GM12878 (cell line): Measurements from ENCODE around the gene ASCL4. TPM values are rescaled to one million over a fixed set of nuclear protein-coding genes. Genes with fewer than 3 reads are reported as not detected.
A peak's percentile ranks its signal among the peaks of the same experiment; 100 is the strongest.

Experiments used
- ELK1 ChIP-seq: IDR thresholded peaks from 2 replicates; pipeline ENCODE4 v1.6.1; 2012; ENCODE audit warnings: low read depth, low read length, improper control_type of control experiment
- HSF1 ChIP-seq: fragments of 150-350 bp; IDR thresholded peaks from 2 replicates; pipeline ENCODE4 v1.6.1; 2014; ENCODE audit warnings: mild to moderate bottlenecking, low read depth, low read length
- IRF3 ChIP-seq: fragments of 450-650 bp; IDR thresholded peaks from 2 replicates; pipeline ENCODE4 v1.6.1; 2014; ENCODE audit warnings: mild to moderate bottlenecking
- IRF4 ChIP-seq: IDR thresholded peaks from 2 replicates; pipeline ENCODE4 v1.6.1; 2011; ENCODE audit warnings: low read depth, low read length
- MXI1 ChIP-seq: fragments of 150-350 bp; IDR thresholded peaks from 2 replicates; pipeline ENCODE4 v1.6.1; 2011; ENCODE audit warnings: low read depth, mild to moderate bottlenecking, inconsistent platforms, low read length, improper control_type of control experiment
- RAD21 ChIP-seq: IDR thresholded peaks from 2 replicates; pipeline ENCODE4 v1.6.1; 2011; ENCODE audit warnings: mild to moderate bottlenecking, low read depth, low read length, moderate library complexity; ENCODE audit not compliant: insufficient read depth
- STAT1 ChIP-seq: fragments of 450-650 bp; conservative IDR thresholded peaks from 2 replicates; pipeline ENCODE4 v1.6.1; 2014; ENCODE audit warnings: antibody characterized with exemption, mild to moderate bottlenecking
- YBX1 ChIP-seq: fragments of 450-650 bp; IDR thresholded peaks from 2 replicates; pipeline ENCODE4 v1.6.1; 2016; ENCODE audit warnings: antibody characterized with exemption
- ZNF622 ChIP-seq: fragments of 450-650 bp; IDR thresholded peaks from 2 replicates; pipeline ENCODE4 v1.6.1; 2017; ENCODE audit warnings: mild to moderate bottlenecking, inconsistent platforms
- ZSCAN29 ChIP-seq: fragments of 450-650 bp; IDR thresholded peaks from 2 replicates; pipeline ENCODE4 v1.6.1; 2017; ENCODE audit warnings: mild to moderate bottlenecking, moderate library complexity
- ZZZ3 ChIP-seq: IDR thresholded peaks from 2 replicates; pipeline ENCODE4 v1.6.1; 2011; ENCODE audit warnings: low read depth; ENCODE audit not compliant: control insufficient read depth, insufficient read length
- polyA plus RNA-seq, 11 experiments: library from polyadenylated mRNA; depleted of rRNA in 4 of 11; unstranded in 6 of 11; stranded (reverse) in 5 of 11; fragments of >200 nt; fragmentation: Nextera tagmentation in 4 of 11; fragmentation: Illumina TruSeq in 1 of 11; extraction: Ambion mirVana in 4 of 11; extraction: Trizol in 1 of 11; gene quantifications; 1 replicate in 1 of 11; 2 replicates in 10 of 11; pipeline versions ENCODE4 v1.2.1 to v1.2.3, GENCODE V29; 2011 to 2016; ENCODE audit warnings: inconsistent platforms in 2 of 11, missing spikeins in 2 of 11, low read depth in 1 of 11
- total RNA-seq, 4 experiments: library from RNA; depleted of rRNA in 3 of 4; stranded (reverse); fragments of >200 nt in 3 of 4; fragmentation: Illumina TruSeq in 1 of 4; extraction: Trizol in 1 of 4; gene quantifications; 2 replicates each; pipeline versions ENCODE4 v1.2.1 to v1.2.3, GENCODE V29; 2013 to 2021

ASCL4 gene
- total and polyA plus RNA-seq, 10 of the 15 experiments (the other 5 are each of a cell fraction or from before 2014, with no cell fraction given): not detected

- TF ChIP-seq HSF1: no peak
- TF ChIP-seq IRF4: 0 out of 2 replicates have a peak, but pooled peaks have one; percentile 16
- TF ChIP-seq ZSCAN29: no peak
- TF ChIP-seq YBX1: no peak
- TF ChIP-seq STAT1: peak; percentile 94
- peak; percentile 82 for TF ChIP-seq MXI1
- no peak for TF ChIP-seq ELK1
- TF ChIP-seq RAD21: peak; percentile 91
- peak; percentile 16; the same call in 1 of the 2 replicates for TF ChIP-seq IRF3
- TF ChIP-seq ZZZ3: no peak
- no peak for TF ChIP-seq ZNF622
Measured at GRCh38 chr12:107760809-107761501, 13.5 kb upstream of the ASCL4 start, which contains the start of gene PRDM4 (continued).
